BE2C (cell line): ENCODE measurements around the gene VAV2.

Source experiments
- DNase-seq: peaks from one replicate; pipeline ENCODE4 v3.0.0-alpha.2; 2020
- H3K27me3 ChIP-seq: fragments of 250-450 bp; sonication (Bioruptor Pico); 2 replicates; pipeline ENCODE4 v1.5.1; 2020; ENCODE audit warnings: mild to moderate bottlenecking
- H3K36me3 ChIP-seq: fragments of 250-450 bp; sonication (Bioruptor Pico); 2 replicates; pipeline ENCODE4 v1.5.1; 2020; ENCODE audit warnings: mild to moderate bottlenecking
- H3K4me1 ChIP-seq: fragments of 250-450 bp; sonication (Bioruptor Pico); 2 replicates; pipeline ENCODE4 v1.5.1; 2020
- H3K4me3 ChIP-seq: 2 replicates; pipeline ENCODE4 v1.5.1; 2011; ENCODE audit warnings: low read depth, low read length
- H3K9me3 ChIP-seq: fragments of 250-450 bp; sonication (Bioruptor Pico); 2 replicates; pipeline ENCODE4 v1.5.1; 2020
- CTCF ChIP-seq: IDR thresholded peaks from 2 replicates; pipeline ENCODE4 v1.5.1; 2012; ENCODE audit warnings: mild to moderate bottlenecking, low read depth, low read length

VAV2 gene

GRCh38 chr9:133809335-133809734 is 182.8 kb downstream of the VAV2 start:
- Histone ChIP-seq H3K4me3 (no peak overlapping the region), H3K4me1 (peaks cover 5% of the 10 kb centered on the region; the same call in 1 of the 2 replicates), H3K36me3 (peaks cover 57% of the 10 kb centered on the region), H3K27me3 (no peaks in the 10 kb centered on the region), H3K9me3 (no peaks in the 10 kb centered on the region)
- TF ChIP-seq CTCF, result no peak
- DNase-seq, result no peak

- no peak for TF ChIP-seq CTCF
- DNase-seq, result no peak
- Histone ChIP-seq H3K36me3 (peaks cover 51% of the 10 kb centered on the region), H3K4me3 (no peak overlapping the region), H3K9me3 (no peaks in the 10 kb centered on the region), H3K27me3 (no peaks in the 10 kb centered on the region), H3K4me1 (no peaks in the 10 kb centered on the region)
Measured at GRCh38 chr9:133807818-133808217, 184.3 kb downstream of the VAV2 start.

- Histone ChIP-seq H3K36me3 (peaks cover 48% of the 10 kb centered on the region), H3K4me3 (no peak overlapping the region), H3K4me1 (no peaks in the 10 kb centered on the region), H3K9me3 (no peaks in the 10 kb centered on the region), H3K27me3 (no peaks in the 10 kb centered on the region)
- TF ChIP-seq CTCF, result no peak
- no peak for DNase-seq
Measured at GRCh38 chr9:133807037-133807436, 185.1 kb downstream of the VAV2 start.

- TF ChIP-seq CTCF, result no peak
- H3K9me3 ChIP-seq, result no peaks in the 10 kb centered on the region
- H3K27me3 ChIP-seq, result no peaks in the 10 kb centered on the region
- peaks cover 51% of the 10 kb centered on the region for H3K36me3 ChIP-seq
- DNase-seq, result no peak
- no peak overlapping the region for H3K4me3 ChIP-seq
- no peaks in the 10 kb centered on the region for H3K4me1 ChIP-seq
Measured at GRCh38 chr9:133806623-133807010, 185.5 kb downstream of the VAV2 start.

GRCh38 chr9:133805876-133806622 is 186.1 kb downstream of the VAV2 start:
- DNase-seq, result no peak
- H3K4me1 ChIP-seq, result no peaks in the 10 kb centered on the region
- H3K4me3 ChIP-seq, result no peak overlapping the region
- TF ChIP-seq CTCF, result no peak
- no peaks in the 10 kb centered on the region for H3K27me3 ChIP-seq
- H3K9me3 ChIP-seq, result no peaks in the 10 kb centered on the region
- peaks cover 56% of the 10 kb centered on the region for H3K36me3 ChIP-seq

- peaks cover 44% of the 10 kb centered on the region for H3K36me3 ChIP-seq
Measured at GRCh38 chr9:133804199-133804598, 187.9 kb downstream of the VAV2 start.

More at GRCh38 chr9:133804199-133804598, 187.9 kb downstream of the VAV2 start:
- Histone ChIP-seq H3K4me3 (no peak overlapping the region), H3K4me1 (no peaks in the 10 kb centered on the region), H3K27me3 (no peaks in the 10 kb centered on the region), H3K9me3 (no peaks in the 10 kb centered on the region)
- DNase-seq, result no peak
- no peak for TF ChIP-seq CTCF
